Measurements from ENCODE around the gene FOXN3. TPM values are rescaled to one million over a fixed set of nuclear protein-coding genes. Genes with fewer than 3 reads are reported as not detected.

FOXN3 gene
- total RNA-seq, 1 experiment from 2014 or later, result 125 TPM

DNA sequence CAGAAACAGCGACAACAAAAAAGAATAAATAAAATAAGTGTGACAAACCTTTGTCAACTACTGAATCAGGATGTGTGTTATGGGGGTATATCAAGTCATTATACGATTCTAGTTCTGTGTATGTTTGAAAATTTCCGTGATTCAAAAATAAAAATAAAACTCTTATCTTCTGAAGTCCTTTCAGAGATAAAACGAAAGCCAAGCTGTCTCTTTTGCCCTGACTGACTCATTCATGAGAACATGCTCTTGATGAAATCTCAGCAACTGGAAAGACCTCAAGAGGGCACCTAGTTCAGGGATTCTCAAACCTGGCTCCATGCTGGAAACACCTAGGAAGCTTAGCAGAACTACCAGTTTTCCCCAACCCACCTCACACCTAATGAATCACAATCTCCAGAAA is 9.2 kb downstream of the FOXN3 start:
- no peak overlapping the region for H2BK5ac ChIP-seq (ENCODE audit: insufficient read length, low read length)
- no peak overlapping the region for H3K4me3 Mint-ChIP-seq
- no peak overlapping the region for H3K23ac ChIP-seq (ENCODE audit: insufficient read length, low read depth, low read length)
- peaks cover 12% of the 10 kb centered on the region; the same call in 1 of the 2 replicates for H3K4me1 ChIP-seq (ENCODE audit: insufficient read depth, low read length)
- H3K4me2 ChIP-seq (ENCODE audit: insufficient read depth, insufficient read length, low read length), result no peak overlapping the region
- no peaks in the 10 kb centered on the region for H3K27me3 ChIP-seq (ENCODE audit: insufficient read depth, low read length)
- peak overlapping the region; percentile 72 to 87 (median 86); a peak in 5 of 7 replicates for H3K27ac Mint-ChIP-seq
- H4K20me1 ChIP-seq (ENCODE audit: control insufficient read depth, insufficient read depth, insufficient read length), result no peaks in the 10 kb centered on the region
- peaks cover 17% of the 10 kb centered on the region for H3K79me1 ChIP-seq (ENCODE audit: insufficient read depth, low read depth, low read length, poor library complexity, severe bottlenecking)
- H2BK12ac ChIP-seq (ENCODE audit: insufficient read length, low read depth, low read length), result no peak overlapping the region
- no peak overlapping the region for H3K18ac ChIP-seq (ENCODE audit: insufficient read length, low read depth, low read length)
- no peaks in the 10 kb centered on the region for H3K9me3 ChIP-seq (ENCODE audit: control insufficient read depth, low read depth, low read length)
- H3K4ac ChIP-seq (ENCODE audit: low read depth, low read length), result no peak overlapping the region
- DNase-seq, result no peak
- H3K9ac ChIP-seq (ENCODE audit: extremely low read depth, insufficient read length, low read length), result no peak overlapping the region
- H3K9me3 Mint-ChIP-seq, result peaks cover 14 to 16% of the 10 kb centered on the region in 2 experiments; a peak in 4 of 5 replicates
- no peak for TF ChIP-seq CTCF (conservative IDR thresholded peaks at IDR 0.05)
- no peak overlapping the region for H4K8ac ChIP-seq (replicated peaks; ENCODE audit: insufficient read length, low read depth, low read length)
- H3K36me3 Mint-ChIP-seq (ENCODE audit: insufficient read depth in 1 of 3, low read depth in 3 of 3), result peaks cover 49 to 92% (median 50%) of the 10 kb centered on the region in 3 experiments
- H2AK5ac ChIP-seq (ENCODE audit: insufficient read length, low read length), result no peak overlapping the region
- no peak overlapping the region for H3K56ac ChIP-seq (ENCODE audit: insufficient read length, low read depth, low read length)
- WGBS (ENCODE audit: extremely low coverage, insufficient read length, low lambda C conversion rate), result no CpG with 5 or more reads among the region's 4 CpGs
- H3K27me3 Mint-ChIP-seq (ENCODE audit: low read depth), result no peaks in the 10 kb centered on the region
- H3K23me2 ChIP-seq (ENCODE audit: insufficient read length, low read depth, low read length, poor library complexity, severe bottlenecking), result no peaks in the 10 kb centered on the region
- no peak overlapping the region for H2BK120ac ChIP-seq (ENCODE audit: low read depth, low read length, poor library complexity, severe bottlenecking)
- peaks cover 48 to 51% of the 10 kb centered on the region in 2 experiments for H3K4me1 Mint-ChIP-seq
- H4K5ac ChIP-seq (ENCODE audit: insufficient read length, low read depth, low read length), result no peak overlapping the region
- H2BK20ac ChIP-seq (ENCODE audit: low read depth, low read length, poor library complexity, severe bottlenecking), result no peak overlapping the region
- H3K79me2 ChIP-seq (ENCODE audit: insufficient read depth, low read length), result peaks cover 84% of the 10 kb centered on the region
- no peak overlapping the region for H2AFZ ChIP-seq (ENCODE audit: low read length)
- no peak overlapping the region for H3K27ac ChIP-seq (ENCODE audit: insufficient read length, low read depth, low read length)
- H4K91ac ChIP-seq (ENCODE audit: insufficient read length, low read depth, low read length), result no peak overlapping the region
- no peak overlapping the region for H3T11ph ChIP-seq (ENCODE audit: low read length)
- H3K14ac ChIP-seq (ENCODE audit: insufficient read depth, low read length), result no peak overlapping the region
- H2BK15ac ChIP-seq (ENCODE audit: low read depth, low read length), result no peak overlapping the region
